CD4-positive, alpha-beta T cell treated with Interleukin-15 for 1 hour (primary cell): ENCODE measurements around the gene SNX9.

Source experiments
- DNase-seq: peaks from one replicate; pipeline ENCODE4 v3.0.0-alpha.2; 2020

SNX9 gene

GRCh38 chr6:157982563-157983405 lies 159.7 kb downstream of the SNX9 start:
- no peak for DNase-seq

- DNase-seq: no peak
Observed at GRCh38 chr6:157983406-157984119, 160.5 kb downstream of the SNX9 start.

DNA sequence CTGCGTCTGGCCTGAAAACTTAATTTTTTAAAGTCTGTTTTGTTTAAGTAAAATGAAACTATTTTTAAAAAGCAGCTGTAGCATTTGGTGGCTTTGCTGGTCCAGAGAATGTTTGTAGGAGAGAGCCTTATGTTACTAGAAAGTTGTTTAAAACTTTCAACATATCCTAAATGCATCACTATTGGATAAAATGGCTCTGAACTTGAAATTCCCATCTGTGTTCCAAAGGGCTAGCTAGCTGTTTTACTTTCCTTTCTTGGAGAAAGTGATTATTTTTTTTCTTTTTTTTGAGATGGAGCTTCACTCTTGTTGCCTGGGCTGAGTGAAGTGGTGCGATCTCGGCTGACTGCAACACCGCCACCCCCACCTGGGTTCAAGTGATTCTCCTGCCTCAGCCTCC lies 161.1 kb downstream of the SNX9 start:
- no peak for DNase-seq

DNA sequence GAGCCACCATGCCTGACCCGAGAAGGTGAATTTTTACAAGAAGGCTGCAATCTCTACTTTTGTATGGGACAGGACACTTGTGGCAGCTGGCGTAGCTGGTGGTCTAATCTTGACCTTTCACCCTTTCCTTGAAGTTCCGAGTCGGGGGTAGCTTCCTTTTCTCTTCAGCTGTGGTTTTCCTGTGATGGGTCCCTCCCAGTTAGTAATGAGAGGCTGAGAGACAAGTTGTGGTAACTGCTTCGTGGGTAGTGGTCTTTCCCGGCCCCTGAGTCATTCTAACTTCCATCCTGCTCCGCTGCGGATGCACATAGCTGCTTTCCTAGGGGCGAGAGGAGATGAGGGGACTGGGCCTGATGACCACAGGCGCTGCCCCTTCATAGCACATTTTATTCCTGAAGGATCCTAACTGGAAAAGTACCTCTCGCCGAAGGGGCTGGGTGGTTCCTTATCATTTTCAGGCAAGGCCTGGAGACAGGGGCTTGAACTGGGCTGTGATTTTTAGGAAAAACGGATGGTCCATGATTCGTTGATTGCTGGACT lies 161.7 kb downstream of the SNX9 start:
- no peak for DNase-seq

DNA sequence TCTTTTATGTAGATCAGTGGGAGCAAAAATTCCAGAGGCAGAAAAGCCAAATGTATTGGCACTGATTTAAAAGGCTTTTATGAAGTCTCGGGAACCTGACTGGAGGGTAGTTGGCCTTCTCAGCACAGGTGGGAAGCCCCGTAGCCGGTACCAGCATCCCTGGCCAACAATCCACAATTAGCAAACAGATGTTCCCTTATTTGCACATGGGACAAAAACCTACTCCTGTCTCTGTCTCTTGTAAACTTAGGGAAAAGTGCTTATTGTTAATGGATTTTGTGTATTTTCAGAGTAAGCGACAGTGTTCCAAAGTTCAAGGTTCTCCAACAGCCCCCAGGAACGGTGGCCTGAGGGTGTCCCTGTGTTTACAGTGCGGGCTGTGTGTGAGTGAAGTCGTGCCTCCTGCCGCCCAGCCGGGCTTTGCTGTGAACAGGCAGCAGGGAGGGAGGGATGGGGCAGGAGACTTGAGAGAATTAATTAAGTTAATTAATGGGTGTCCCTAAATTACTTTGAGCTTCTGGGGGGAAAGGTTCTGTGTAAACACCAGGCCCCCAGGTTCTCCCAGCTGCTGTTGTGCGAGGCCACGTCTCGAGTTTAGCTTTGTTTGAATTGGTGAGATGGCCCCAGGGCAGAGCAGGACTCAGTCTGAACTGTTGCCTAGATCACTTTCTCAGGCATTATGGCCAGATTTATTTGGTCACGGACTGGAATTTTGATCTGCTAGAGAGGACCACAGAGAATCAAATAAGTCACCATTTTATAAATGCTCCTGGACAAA lies 162.5 kb downstream of the SNX9 start:
- DNase-seq: no peak

GRCh38 chr6:157987788-157988699 lies 165.0 kb downstream of the SNX9 start:
- no peak for DNase-seq

GRCh38 chr6:157988700-157989063 lies 165.6 kb downstream of the SNX9 start:
- DNase-seq: no peak

DNA sequence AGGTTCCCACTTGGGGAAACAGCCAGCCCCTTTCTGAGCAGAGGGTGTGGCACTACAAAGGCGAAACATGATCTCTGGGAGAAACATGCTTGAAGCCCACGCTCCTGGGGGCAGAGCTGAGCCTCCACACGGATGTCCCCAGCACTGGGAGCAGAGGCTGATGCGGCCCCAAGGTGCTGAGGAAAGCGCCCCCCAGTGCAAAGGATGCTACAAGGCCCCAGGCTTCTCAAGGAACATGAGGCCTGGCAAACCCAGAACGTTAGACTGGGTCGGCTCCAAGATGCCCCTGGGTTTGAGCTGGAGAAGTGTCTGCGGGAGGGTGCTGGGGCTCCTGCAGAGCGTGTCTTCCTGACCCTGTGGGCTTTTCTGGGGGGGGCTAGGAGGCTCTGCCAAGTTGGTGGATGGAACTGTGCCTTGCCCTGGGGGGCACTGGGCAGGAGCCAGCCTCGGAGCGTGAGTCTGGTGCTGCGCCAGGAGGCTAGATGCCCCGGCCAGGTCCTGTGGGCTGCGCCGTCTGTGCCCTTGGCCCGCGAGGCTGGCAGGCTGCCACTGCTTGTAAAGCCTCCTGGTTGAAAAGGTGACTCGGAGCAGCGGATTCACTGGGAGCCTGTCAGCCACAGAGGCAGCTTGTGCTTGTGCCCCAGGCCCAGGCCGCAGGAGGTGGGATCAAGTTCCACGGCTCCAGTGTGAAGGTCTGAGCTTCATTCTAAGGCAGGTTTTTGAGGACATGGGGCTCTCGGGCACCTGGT lies 166.7 kb downstream of the SNX9 start:
- no peak for DNase-seq

DNA sequence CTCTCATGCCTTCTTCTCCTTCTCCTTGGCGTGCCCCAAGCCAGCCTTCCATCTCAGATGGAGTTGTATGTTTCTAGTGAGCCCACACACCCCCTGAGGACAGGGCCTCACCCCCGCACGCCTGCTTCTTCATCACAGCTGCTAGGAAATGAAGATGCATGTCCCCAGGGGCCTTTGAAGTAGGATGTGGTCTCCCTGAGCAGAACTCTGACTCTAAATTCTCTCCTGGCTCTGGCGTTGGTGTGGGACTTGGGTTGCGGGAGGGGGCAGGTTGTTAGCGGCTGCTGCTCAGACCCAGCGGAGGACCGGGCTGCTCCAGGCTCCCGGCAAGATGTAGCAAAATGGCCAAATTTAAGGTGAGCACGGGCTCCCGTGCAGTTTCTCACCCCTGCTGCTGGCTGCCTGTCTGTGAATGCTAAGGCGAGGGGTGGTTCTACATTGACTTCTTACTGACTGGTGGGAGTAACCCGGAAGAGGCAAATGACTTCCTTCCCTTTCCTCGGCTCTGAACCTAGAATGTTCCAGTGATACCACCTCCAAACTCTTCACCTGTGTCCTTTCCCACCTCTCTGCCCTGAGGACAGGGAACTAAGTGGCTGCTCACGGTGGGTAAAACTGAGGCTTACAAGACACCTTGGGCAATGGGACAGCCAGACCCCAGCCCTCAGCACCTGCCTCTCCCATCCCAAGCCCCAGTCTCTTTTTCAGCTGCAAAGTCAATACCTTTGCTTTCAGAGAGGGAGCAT lies 167.4 kb downstream of the SNX9 start:
- no peak for DNase-seq

- DNase-seq: no peak
Observed at GRCh38 chr6:157991067-157991432, 168.0 kb downstream of the SNX9 start.

DNA sequence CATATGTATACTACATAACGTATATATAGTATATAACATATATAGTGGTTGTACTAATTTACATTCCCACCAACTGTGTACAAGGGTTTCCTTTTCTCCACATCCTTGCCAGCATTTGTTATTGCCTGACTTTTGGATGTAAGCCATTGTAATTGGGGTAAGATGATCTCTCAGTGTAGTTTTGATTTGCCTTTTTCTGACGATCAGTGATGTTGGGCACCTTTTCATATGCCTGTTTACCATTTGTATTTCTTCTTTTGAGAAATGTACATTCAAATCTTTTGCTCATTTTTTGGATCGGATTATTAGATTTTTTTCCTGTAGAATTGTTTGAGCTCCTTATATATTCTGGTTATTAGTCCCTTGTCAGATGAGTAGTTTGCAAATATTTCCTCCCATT lies 170.0 kb downstream of the SNX9 start:
- no peak for DNase-seq

GRCh38 chr6:157994125-157994795 lies 171.2 kb downstream of the SNX9 start:
- DNase-seq: no peak
